ENCODE results near the gene ARHGAP24. TPM values are rescaled to one million over a fixed set of nuclear protein-coding genes. Genes with fewer than 3 reads are reported as not detected.

The ARHGAP24 gene
- total and polyA plus RNA-seq, 4 donors, result 10.0 to 79.4 (median 21.6) TPM

DNA sequence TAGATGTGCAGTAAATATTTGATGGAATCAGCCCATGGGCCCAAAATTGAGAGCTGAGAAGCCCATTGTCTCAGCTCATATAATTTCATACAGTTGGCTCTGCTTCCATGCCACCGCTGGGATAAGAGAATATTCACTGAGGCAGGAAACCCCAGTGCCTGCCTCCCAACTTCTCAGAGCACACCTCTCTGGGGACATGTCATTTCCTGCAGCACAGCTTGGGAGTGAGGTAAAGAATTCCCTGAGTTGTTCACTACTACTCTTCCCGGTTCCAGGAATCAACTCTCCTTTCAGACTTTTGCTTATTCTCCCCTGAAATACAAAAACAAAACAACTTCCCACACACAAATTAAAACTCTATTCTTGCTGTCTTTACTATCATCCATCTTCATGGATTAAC lies 495.6 kb downstream of the ARHGAP24 start:
- DNase-seq, result no peak
- H3K27me3 ChIP-seq (ENCODE audit: control insufficient read depth in 3 of 3, insufficient read depth in 3 of 3, low read length in 2 of 3), result no peaks in the 10 kb centered on the region
- peaks cover 0 to 11% (median 0%) of the 10 kb centered on the region in 5 donors for H3K4me1 ChIP-seq (ENCODE audit: control insufficient read depth in 5 of 5, insufficient read depth in 5 of 5, low read length in 5 of 5)
- no peak overlapping the region for H3K9ac ChIP-seq (ENCODE audit: insufficient read depth in 1 of 2, low read length in 2 of 2)
- H3K4me3 ChIP-seq, result no peak overlapping the region
- whole genome bisulfite sequencing, 2 donors, result 69 to 73% methylated on average over 2 of the region's 2 CpGs
- peaks cover 0 to 4% (median 0%) of the 10 kb centered on the region in 4 donors for H3K36me3 ChIP-seq (ENCODE audit: control insufficient read depth in 4 of 4, insufficient read depth in 4 of 4, low read length in 4 of 4)
- TF ChIP-seq, protein P1, sequence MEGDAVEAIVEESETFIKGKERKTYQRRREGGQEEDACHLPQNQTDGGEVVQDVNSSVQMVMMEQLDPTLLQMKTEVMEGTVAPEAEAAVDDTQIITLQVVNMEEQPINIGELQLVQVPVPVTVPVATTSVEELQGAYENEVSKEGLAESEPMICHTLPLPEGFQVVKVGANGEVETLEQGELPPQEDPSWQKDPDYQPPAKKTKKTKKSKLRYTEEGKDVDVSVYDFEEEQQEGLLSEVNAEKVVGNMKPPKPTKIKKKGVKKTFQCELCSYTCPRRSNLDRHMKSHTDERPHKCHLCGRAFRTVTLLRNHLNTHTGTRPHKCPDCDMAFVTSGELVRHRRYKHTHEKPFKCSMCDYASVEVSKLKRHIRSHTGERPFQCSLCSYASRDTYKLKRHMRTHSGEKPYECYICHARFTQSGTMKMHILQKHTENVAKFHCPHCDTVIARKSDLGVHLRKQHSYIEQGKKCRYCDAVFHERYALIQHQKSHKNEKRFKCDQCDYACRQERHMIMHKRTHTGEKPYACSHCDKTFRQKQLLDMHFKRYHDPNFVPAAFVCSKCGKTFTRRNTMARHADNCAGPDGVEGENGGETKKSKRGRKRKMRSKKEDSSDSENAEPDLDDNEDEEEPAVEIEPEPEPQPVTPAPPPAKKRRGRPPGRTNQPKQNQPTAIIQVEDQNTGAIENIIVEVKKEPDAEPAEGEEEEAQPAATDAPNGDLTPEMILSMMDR (IDR thresholded peaks at IDR 0.05; ENCODE audit: control extremely low read depth, extremely low read depth), result no peak
- no peaks in the 10 kb centered on the region for H3K9me3 ChIP-seq (ENCODE audit: control insufficient read depth in 4 of 4, insufficient read depth in 3 of 4, low read length in 3 of 4)
- no peak overlapping the region for H3K27ac ChIP-seq (ENCODE audit: low read depth in 1 of 2, low read length in 1 of 2)
- ATAC-seq (ENCODE audit: insufficient read depth, low FRiP score), result no peak

GRCh38 chr4:85979276-85979675 lies 504.3 kb downstream of the ARHGAP24 start:
- no peaks in the 10 kb centered on the region for H3K4me1 ChIP-seq (ENCODE audit: control insufficient read depth in 5 of 5, insufficient read depth in 5 of 5, low read length in 5 of 5)
- H3K27me3 ChIP-seq (ENCODE audit: control insufficient read depth in 3 of 3, insufficient read depth in 3 of 3, low read length in 2 of 3), result no peaks in the 10 kb centered on the region
- no peak overlapping the region for H3K4me3 ChIP-seq
- no peaks in the 10 kb centered on the region for H3K9me3 ChIP-seq (ENCODE audit: control insufficient read depth in 4 of 4, insufficient read depth in 3 of 4, low read length in 3 of 4)
- H3K27ac ChIP-seq (ENCODE audit: low read depth in 1 of 2, low read length in 1 of 2), result no peak overlapping the region
- H3K9ac ChIP-seq (ENCODE audit: insufficient read depth in 1 of 2, low read length in 2 of 2), result no peak overlapping the region
- TF ChIP-seq, protein P1 (IDR thresholded peaks at IDR 0.05; ENCODE audit: control extremely low read depth, extremely low read depth), result no peak
- ATAC-seq (ENCODE audit: insufficient read depth, low FRiP score) (no peak), DNase-seq (no peak)
- 61 to 80% methylated on average over 3 of the region's 3 CpGs for WGBS, 2 donors
- H3K36me3 ChIP-seq (ENCODE audit: control insufficient read depth in 4 of 4, insufficient read depth in 4 of 4, low read length in 4 of 4), result peaks cover 1 to 15% (median 5%) of the 10 kb centered on the region in 4 donors

GRCh38 chr4:85986266-85986665 lies 511.3 kb downstream of the ARHGAP24 start:
- Histone ChIP-seq H3K4me3 (no peak overlapping the region), H3K27ac (ENCODE audit: low read depth in 1 of 2, low read length in 1 of 2) (no peak overlapping the region), H3K27me3 (ENCODE audit: control insufficient read depth in 3 of 3, insufficient read depth in 3 of 3, low read length in 2 of 3) (no peaks in the 10 kb centered on the region), H3K36me3 (ENCODE audit: control insufficient read depth in 4 of 4, insufficient read depth in 4 of 4, low read length in 4 of 4) (peaks cover 0 to 8% (median 2%) of the 10 kb centered on the region in 4 donors), H3K9me3 (ENCODE audit: control insufficient read depth in 4 of 4, insufficient read depth in 3 of 4, low read length in 3 of 4) (no peaks in the 10 kb centered on the region), H3K9ac (ENCODE audit: insufficient read depth in 1 of 2, low read length in 2 of 2) (no peak overlapping the region), H3K4me1 (ENCODE audit: control insufficient read depth in 5 of 5, insufficient read depth in 5 of 5, low read length in 5 of 5) (no peaks in the 10 kb centered on the region)
- TF ChIP-seq, protein P1 (IDR thresholded peaks at IDR 0.05; ENCODE audit: control extremely low read depth, extremely low read depth), result no peak
- DNase-seq, result no peak
- WGBS, 2 donors, result 99 to 100% methylated on average over 1 of the region's 1 CpG
- ATAC-seq (ENCODE audit: insufficient read depth, low FRiP score), result no peak

- H3K27me3 ChIP-seq (ENCODE audit: control insufficient read depth in 3 of 3, insufficient read depth in 3 of 3, low read length in 2 of 3), result no peaks in the 10 kb centered on the region
- no peaks in the 10 kb centered on the region for H3K4me1 ChIP-seq (ENCODE audit: control insufficient read depth in 5 of 5, insufficient read depth in 5 of 5, low read length in 5 of 5)
- H3K9ac ChIP-seq (ENCODE audit: insufficient read depth in 1 of 2, low read length in 2 of 2), result no peak overlapping the region
- no peaks in the 10 kb centered on the region for H3K9me3 ChIP-seq (ENCODE audit: control insufficient read depth in 4 of 4, insufficient read depth in 3 of 4, low read length in 3 of 4)
- H3K4me3 ChIP-seq, result no peak overlapping the region
- DNase-seq (no peak), ATAC-seq (ENCODE audit: insufficient read depth, low FRiP score) (no peak)
- 89 to 95% methylated on average over 2 of the region's 2 CpGs for WGBS, 2 donors
- TF ChIP-seq, protein P1 (IDR thresholded peaks at IDR 0.05; ENCODE audit: control extremely low read depth, extremely low read depth), result no peak
- no peak overlapping the region for H3K27ac ChIP-seq (ENCODE audit: low read depth in 1 of 2, low read length in 1 of 2)
- peaks cover 0 to 14% (median 13%) of the 10 kb centered on the region in 4 donors for H3K36me3 ChIP-seq (ENCODE audit: control insufficient read depth in 4 of 4, insufficient read depth in 4 of 4, low read length in 4 of 4)
These were observed 518.7 kb downstream of the ARHGAP24 start for GRCh38 chr4:85993641-85994040.

Measured in lung (tissue), 12 donors.